HepG2 (cell line): ENCODE data around the gene NME8. TPM values are rescaled to one million over a fixed set of nuclear protein-coding genes. Genes with fewer than 3 reads are reported as not detected.

Source experiments
- CBX2 ChIP-seq, 2 experiments: fragments of 200-600 bp in 1 of 2; sonication (generic); formaldehyde crosslinking in 1 of 2; IDR thresholded peaks; 2 replicates each; pipeline versions ENCODE4 v1.7.0 to v1.8.1; 2018 to 2022; ENCODE audit warnings: low read depth in 2 of 2, low read length in 1 of 2, mild to moderate bottlenecking in 1 of 2, missing genetic modification reagents in 1 of 2
- EEA1 ChIP-seq: sonication (generic); formaldehyde crosslinking; IDR thresholded peaks from 2 replicates; pipeline ENCODE4 v1.5.1; 2020; ENCODE audit warnings: mild to moderate bottlenecking, missing genetic modification reagents, borderline replicate concordance
- FOXC1 ChIP-seq: sonication (generic); formaldehyde crosslinking; IDR thresholded peaks from 2 replicates; pipeline ENCODE4 v1.8.0; 2022; ENCODE audit warnings: mild to moderate bottlenecking, missing genetic modification reagents, borderline replicate concordance
- HHEX ChIP-seq: IDR thresholded peaks from 2 replicates; pipeline ENCODE4 v1.6.1; 2016; ENCODE audit warnings: control low read depth
- HMG20A ChIP-seq: IDR thresholded peaks from 2 replicates; pipeline ENCODE4 v1.6.1; 2016; ENCODE audit warnings: borderline replicate concordance
- NFYC ChIP-seq: IDR thresholded peaks from 2 replicates; pipeline ENCODE4 v1.6.1; 2016; ENCODE audit warnings: missing genetic modification reagents, missing compliant biosample characterization
- PHF20 ChIP-seq: sonication (generic); formaldehyde crosslinking; IDR thresholded peaks from 2 replicates; pipeline ENCODE4 v1.5.0; 2020; ENCODE audit warnings: mild to moderate bottlenecking, missing genetic modification reagents
- PHF21A ChIP-seq: sonication (generic); formaldehyde crosslinking; IDR thresholded peaks from 2 replicates; pipeline ENCODE4 v1.5.0; 2020; ENCODE audit warnings: mild to moderate bottlenecking, missing genetic modification reagents
- RELA ChIP-seq: sonication (generic); formaldehyde crosslinking; IDR thresholded peaks from 2 replicates; pipeline ENCODE4 v1.4.0; 2020; ENCODE audit warnings: missing genetic modification reagents
- RXRB ChIP-seq: IDR thresholded peaks from 2 replicates; pipeline ENCODE4 v1.6.1; 2016; ENCODE audit warnings: borderline replicate concordance, missing genetic modification reagents, missing compliant biosample characterization
- TBX2 ChIP-seq: sonication (generic); formaldehyde crosslinking; IDR thresholded peaks from 2 replicates; pipeline ENCODE4 v1.5.0; 2020; ENCODE audit warnings: missing genetic modification reagents, mild to moderate bottlenecking, borderline replicate concordance
- ZNF207 ChIP-seq: fragments of 450-650 bp; IDR thresholded peaks from 2 replicates; pipeline ENCODE4 v1.6.1; 2016; ENCODE audit warnings: antibody characterized with exemption, borderline replicate concordance
- ZNF337 ChIP-seq: sonication (generic); formaldehyde crosslinking; IDR thresholded peaks from 2 replicates; pipeline ENCODE4 v1.5.1; 2020; ENCODE audit warnings: missing genetic modification reagents, low read depth, mild to moderate bottlenecking, borderline replicate concordance
- ZNF619 ChIP-seq: sonication (generic); formaldehyde crosslinking; IDR thresholded peaks from 2 replicates; pipeline ENCODE4 v1.4.0; 2020; ENCODE audit warnings: mild to moderate bottlenecking, missing genetic modification reagents
- ZNF780A ChIP-seq: sonication (generic); formaldehyde crosslinking; IDR thresholded peaks from 2 replicates; pipeline ENCODE4 v1.8.0; 2022; ENCODE audit warnings: mild to moderate bottlenecking, missing genetic modification reagents, moderate library complexity
- ZSCAN21 ChIP-seq: sonication (generic); formaldehyde crosslinking; IDR thresholded peaks from 2 replicates; pipeline ENCODE4 v1.8.0; 2022; ENCODE audit warnings: mild to moderate bottlenecking, missing genetic modification reagents, moderate library complexity, borderline replicate concordance
- polyA plus RNA-seq, 8 experiments: library from polyadenylated mRNA; depleted of rRNA in 3 of 8; stranded (reverse) in 7 of 8; unstranded in 1 of 8; fragments of >200 nt; fragmentation: Illumina TruSeq in 4 of 8; extraction: Trizol in 4 of 8; gene quantifications; 2 replicates each; pipeline versions ENCODE4 v1.2.1 to v1.2.3, GENCODE V29; 2011 to 2016; ENCODE audit warnings: low read depth in 4 of 8, missing spikeins in 1 of 8, mixed read lengths in 1 of 8; ENCODE audit not compliant: insufficient read depth in 1 of 8
- total RNA-seq, 5 experiments: library from RNA; depleted of rRNA; stranded (reverse); fragments of >200 nt; fragmentation: Illumina TruSeq; extraction: Trizol; gene quantifications; 2 replicates each; pipeline ENCODE4 v1.2.3, GENCODE V29; 2016; ENCODE audit warnings: low read depth in 1 of 5
- TF ChIP-seq, protein P1 (sequence below): sonication (generic); formaldehyde crosslinking; IDR thresholded peaks from 2 replicates; pipeline ENCODE4 v1.5.0; 2020; ENCODE audit warnings: mild to moderate bottlenecking, missing genetic modification reagents
- TF ChIP-seq, protein P2 (sequence below): sonication (generic); formaldehyde crosslinking; IDR thresholded peaks from 2 replicates; pipeline ENCODE4 v1.4.0; 2020; ENCODE audit warnings: missing genetic modification reagents, borderline replicate concordance
- TF ChIP-seq, protein P3 (sequence below): sonication (generic); formaldehyde crosslinking; IDR thresholded peaks from 2 replicates; pipeline ENCODE4 v1.8.0; 2023; ENCODE audit warnings: mild to moderate bottlenecking, missing genetic modification reagents
- TF ChIP-seq, protein P4 (sequence below): sonication (generic); formaldehyde crosslinking; IDR thresholded peaks from 2 replicates; pipeline ENCODE4 v1.4.0; 2020; ENCODE audit warnings: missing genetic modification reagents

NME8 gene
- total and polyA plus RNA-seq, 2 of the 13 experiments (the other 11 are each of a cell fraction or from before 2014, with no cell fraction given), result not detected

DNA sequence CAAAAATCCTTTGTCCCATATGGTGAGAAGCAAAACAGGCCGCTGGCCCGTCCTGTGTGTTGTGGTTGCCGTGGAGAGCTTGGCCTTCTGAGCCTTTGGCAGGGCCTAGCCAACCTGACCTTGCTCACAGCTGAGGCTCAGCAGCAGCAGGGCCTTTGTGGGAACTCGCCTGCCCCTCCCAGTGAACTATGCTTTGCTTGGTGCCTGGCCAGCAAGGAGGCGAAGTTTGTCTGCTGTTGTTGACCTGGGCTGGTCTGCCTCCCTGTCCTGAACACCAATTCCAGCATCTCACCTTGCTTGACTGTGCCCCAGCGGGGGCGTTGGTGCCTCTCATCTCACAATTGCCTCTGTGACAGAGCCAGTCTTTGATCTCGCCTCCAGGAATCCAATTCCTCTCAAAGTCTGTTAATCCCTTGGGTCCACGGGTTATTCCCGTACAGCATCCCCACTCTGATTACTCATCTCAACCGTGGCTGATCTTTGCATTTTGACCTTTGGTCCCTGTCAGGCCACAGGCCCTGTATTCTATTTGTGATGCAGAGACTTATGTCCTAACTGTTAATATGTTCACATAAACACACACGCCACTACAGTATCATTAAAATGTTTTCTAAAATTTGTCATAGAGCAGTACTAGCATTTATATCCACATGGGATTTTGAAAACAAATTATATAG lies 94.7 kb downstream of the NME8 start (continued):
- TF ChIP-seq, protein P1, sequence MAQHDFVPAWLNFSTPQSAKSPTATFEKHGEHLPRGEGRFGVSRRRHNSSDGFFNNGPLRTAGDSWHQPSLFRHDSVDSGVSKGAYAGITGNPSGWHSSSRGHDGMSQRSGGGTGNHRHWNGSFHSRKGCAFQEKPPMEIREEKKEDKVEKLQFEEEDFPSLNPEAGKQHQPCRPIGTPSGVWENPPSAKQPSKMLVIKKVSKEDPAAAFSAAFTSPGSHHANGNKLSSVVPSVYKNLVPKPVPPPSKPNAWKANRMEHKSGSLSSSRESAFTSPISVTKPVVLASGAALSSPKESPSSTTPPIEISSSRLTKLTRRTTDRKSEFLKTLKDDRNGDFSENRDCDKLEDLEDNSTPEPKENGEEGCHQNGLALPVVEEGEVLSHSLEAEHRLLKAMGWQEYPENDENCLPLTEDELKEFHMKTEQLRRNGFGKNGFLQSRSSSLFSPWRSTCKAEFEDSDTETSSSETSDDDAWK (CRISPR knock-in tag), result no peak
- TF ChIP-seq, protein P2, sequence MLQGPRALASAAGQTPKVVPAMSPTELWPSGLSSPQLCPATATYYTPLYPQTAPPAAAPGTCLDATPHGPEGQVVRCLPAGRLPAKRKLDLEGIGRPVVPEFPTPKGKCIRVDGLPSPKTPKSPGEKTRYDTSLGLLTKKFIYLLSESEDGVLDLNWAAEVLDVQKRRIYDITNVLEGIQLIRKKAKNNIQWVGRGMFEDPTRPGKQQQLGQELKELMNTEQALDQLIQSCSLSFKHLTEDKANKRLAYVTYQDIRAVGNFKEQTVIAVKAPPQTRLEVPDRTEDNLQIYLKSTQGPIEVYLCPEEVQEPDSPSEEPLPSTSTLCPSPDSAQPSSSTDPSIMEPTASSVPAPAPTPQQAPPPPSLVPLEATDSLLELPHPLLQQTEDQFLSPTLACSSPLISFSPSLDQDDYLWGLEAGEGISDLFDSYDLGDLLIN, result no peak
- TF ChIP-seq RELA (CRISPR knock-in tag) (0 out of 2 replicates have a peak, but pooled peaks have one; percentile 37), NFYC (CRISPR knock-in tag) (peak; percentile 10; the same call in 1 of the 2 replicates), PHF20 (CRISPR knock-in tag) (peak; percentile 42; the same call in 1 of the 2 replicates), PHF21A (CRISPR knock-in tag) (peak; percentile 100), FOXC1 (CRISPR knock-in tag) (peak; percentile 93; the same call in 1 of the 2 replicates), ZNF207 (no peak), EEA1 (no peak), ZNF337 (CRISPR knock-in tag) (no peak; the same call in 1 of the 2 replicates), HMG20A (CRISPR knock-in tag) (peak; percentile 94), HHEX (CRISPR knock-in tag) (peak; percentile 78), ZSCAN21 (peak; percentile 89; the same call in 1 of the 2 replicates), TBX2 (peak; percentile 100), ZNF619 (peak; percentile 79; the same call in 1 of the 2 replicates), ZNF780A (peak; percentile 63; the same call in 1 of the 2 replicates), CBX2 (IDR thresholded peaks at IDR 0.05; ENCODE audit: low read depth, low read length) (no peak), CBX2 (CRISPR knock-in tag; IDR thresholded peaks at IDR 0.05; ENCODE audit: low read depth) (peak; percentile 36; the same call in 1 of the 2 replicates), RXRB (CRISPR knock-in tag) (peak; percentile 98)
- TF ChIP-seq, protein P3, sequence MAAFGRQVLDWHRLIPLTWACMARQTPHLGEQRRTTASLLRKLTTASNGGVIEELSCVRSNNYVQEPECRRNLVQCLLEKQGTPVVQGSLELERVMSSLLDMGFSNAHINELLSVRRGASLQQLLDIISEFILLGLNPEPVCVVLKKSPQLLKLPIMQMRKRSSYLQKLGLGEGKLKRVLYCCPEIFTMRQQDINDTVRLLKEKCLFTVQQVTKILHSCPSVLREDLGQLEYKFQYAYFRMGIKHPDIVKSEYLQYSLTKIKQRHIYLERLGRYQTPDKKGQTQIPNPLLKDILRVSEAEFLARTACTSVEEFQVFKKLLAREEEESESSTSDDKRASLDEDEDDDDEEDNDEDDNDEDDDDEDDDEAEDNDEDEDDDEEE (CRISPR knock-in tag), result no peak
- TF ChIP-seq, protein P4, sequence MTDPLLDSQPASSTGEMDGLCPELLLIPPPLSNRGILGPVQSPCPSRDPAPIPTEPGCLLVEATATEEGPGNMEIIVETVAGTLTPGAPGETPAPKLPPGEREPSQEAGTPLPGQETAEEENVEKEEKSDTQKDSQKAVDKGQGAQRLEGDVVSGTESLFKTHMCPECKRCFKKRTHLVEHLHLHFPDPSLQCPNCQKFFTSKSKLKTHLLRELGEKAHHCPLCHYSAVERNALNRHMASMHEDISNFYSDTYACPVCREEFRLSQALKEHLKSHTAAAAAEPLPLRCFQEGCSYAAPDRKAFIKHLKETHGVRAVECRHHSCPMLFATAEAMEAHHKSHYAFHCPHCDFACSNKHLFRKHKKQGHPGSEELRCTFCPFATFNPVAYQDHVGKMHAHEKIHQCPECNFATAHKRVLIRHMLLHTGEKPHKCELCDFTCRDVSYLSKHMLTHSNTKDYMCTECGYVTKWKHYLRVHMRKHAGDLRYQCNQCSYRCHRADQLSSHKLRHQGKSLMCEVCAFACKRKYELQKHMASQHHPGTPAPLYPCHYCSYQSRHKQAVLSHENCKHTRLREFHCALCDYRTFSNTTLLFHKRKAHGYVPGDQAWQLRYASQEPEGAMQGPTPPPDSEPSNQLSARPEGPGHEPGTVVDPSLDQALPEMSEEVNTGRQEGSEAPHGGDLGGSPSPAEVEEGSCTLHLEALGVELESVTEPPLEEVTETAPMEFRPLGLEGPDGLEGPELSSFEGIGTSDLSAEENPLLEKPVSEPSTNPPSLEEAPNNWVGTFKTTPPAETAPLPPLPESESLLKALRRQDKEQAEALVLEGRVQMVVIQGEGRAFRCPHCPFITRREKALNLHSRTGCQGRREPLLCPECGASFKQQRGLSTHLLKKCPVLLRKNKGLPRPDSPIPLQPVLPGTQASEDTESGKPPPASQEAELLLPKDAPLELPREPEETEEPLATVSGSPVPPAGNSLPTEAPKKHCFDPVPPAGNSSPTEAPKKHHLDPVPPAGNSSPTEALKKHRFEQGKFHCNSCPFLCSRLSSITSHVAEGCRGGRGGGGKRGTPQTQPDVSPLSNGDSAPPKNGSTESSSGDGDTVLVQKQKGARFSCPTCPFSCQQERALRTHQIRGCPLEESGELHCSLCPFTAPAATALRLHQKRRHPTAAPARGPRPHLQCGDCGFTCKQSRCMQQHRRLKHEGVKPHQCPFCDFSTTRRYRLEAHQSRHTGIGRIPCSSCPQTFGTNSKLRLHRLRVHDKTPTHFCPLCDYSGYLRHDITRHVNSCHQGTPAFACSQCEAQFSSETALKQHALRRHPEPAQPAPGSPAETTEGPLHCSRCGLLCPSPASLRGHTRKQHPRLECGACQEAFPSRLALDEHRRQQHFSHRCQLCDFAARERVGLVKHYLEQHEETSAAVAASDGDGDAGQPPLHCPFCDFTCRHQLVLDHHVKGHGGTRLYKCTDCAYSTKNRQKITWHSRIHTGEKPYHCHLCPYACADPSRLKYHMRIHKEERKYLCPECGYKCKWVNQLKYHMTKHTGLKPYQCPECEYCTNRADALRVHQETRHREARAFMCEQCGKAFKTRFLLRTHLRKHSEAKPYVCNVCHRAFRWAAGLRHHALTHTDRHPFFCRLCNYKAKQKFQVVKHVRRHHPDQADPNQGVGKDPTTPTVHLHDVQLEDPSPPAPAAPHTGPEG (CRISPR knock-in tag), result no peak
